HepG2 (cell line): ENCODE results near the gene BAHCC1. TPM values are rescaled to one million over a fixed set of nuclear protein-coding genes. Genes with fewer than 3 reads are reported as not detected.

ENCODE experiments used
- DMAP1 ChIP-seq: IDR thresholded peaks from 2 replicates; pipeline ENCODE4 v1.6.1; 2016
- MATR3 ChIP-seq: sonication (generic); formaldehyde crosslinking; IDR thresholded peaks from 2 replicates; pipeline ENCODE4 v1.4.0; 2020; ENCODE audit warnings: missing genetic modification reagents
- NCOR1 ChIP-seq: fragments of 200-600 bp; sonication (generic); IDR thresholded peaks from 2 replicates; pipeline ENCODE4 v1.7.0; 2017; ENCODE audit warnings: antibody characterized with exemption, low read length, borderline replicate concordance
- NR1H2 ChIP-seq: sonication (generic); formaldehyde crosslinking; IDR thresholded peaks from 2 replicates; pipeline ENCODE4 v1.8.1; 2022; ENCODE audit warnings: low read depth, missing genetic modification reagents, borderline replicate concordance
- POLR2AphosphoS5 ChIP-seq: IDR thresholded peaks from 2 replicates; pipeline ENCODE4 v1.6.1; 2012; ENCODE audit warnings: low read depth, low read length
- RFX1 ChIP-seq: fragments of 450-650 bp; IDR thresholded peaks from 2 replicates; pipeline ENCODE4 v1.6.1; 2017
- ZNF720 ChIP-seq: sonication (generic); formaldehyde crosslinking; IDR thresholded peaks from 2 replicates; pipeline ENCODE4 v1.4.0; 2020; ENCODE audit warnings: missing genetic modification reagents
- ZNF724P ChIP-seq: sonication (generic); formaldehyde crosslinking; IDR thresholded peaks from 2 replicates; pipeline ENCODE4 v1.8.0; 2022; ENCODE audit warnings: missing genetic modification reagents, borderline replicate concordance
- polyA plus RNA-seq, 8 experiments: library from polyadenylated mRNA; depleted of rRNA in 3 of 8; stranded (reverse) in 7 of 8; unstranded in 1 of 8; fragments of >200 nt; fragmentation: Illumina TruSeq in 4 of 8; extraction: Trizol in 4 of 8; gene quantifications; 2 replicates each; pipeline versions ENCODE4 v1.2.1 to v1.2.3, GENCODE V29; 2011 to 2016; ENCODE audit warnings: low read depth in 4 of 8, missing spikeins in 1 of 8, mixed read lengths in 1 of 8; ENCODE audit not compliant: insufficient read depth in 1 of 8
- total RNA-seq, 5 experiments: library from RNA; depleted of rRNA; stranded (reverse); fragments of >200 nt; fragmentation: Illumina TruSeq; extraction: Trizol; gene quantifications; 2 replicates each; pipeline ENCODE4 v1.2.3, GENCODE V29; 2016; ENCODE audit warnings: low read depth in 1 of 5
- TF ChIP-seq, protein P1 (sequence below): sonication (generic); formaldehyde crosslinking; IDR thresholded peaks from 2 replicates; pipeline ENCODE4 v1.4.0; 2020; ENCODE audit warnings: missing genetic modification reagents
- TF ChIP-seq, protein P2 (sequence below): sonication (generic); formaldehyde crosslinking; IDR thresholded peaks from 2 replicates; pipeline ENCODE4 v1.4.0; 2020; ENCODE audit warnings: missing genetic modification reagents, borderline replicate concordance
- TF ChIP-seq, protein P3 (sequence below): sonication (generic); formaldehyde crosslinking; IDR thresholded peaks from 2 replicates; pipeline ENCODE4 v1.4.0; 2020; ENCODE audit warnings: missing genetic modification reagents
- TF ChIP-seq, protein P4 (sequence below): sonication (generic); formaldehyde crosslinking; IDR thresholded peaks from 2 replicates; pipeline ENCODE4 v1.9.0; 2021; ENCODE audit warnings: missing genetic modification reagents, mild to moderate bottlenecking, borderline replicate concordance

BAHCC1 gene
- total and polyA plus RNA-seq, 2 of the 13 experiments (the other 11 are each of a cell fraction or from before 2014, with no cell fraction given): 1.4 to 1.7 TPM

DNA sequence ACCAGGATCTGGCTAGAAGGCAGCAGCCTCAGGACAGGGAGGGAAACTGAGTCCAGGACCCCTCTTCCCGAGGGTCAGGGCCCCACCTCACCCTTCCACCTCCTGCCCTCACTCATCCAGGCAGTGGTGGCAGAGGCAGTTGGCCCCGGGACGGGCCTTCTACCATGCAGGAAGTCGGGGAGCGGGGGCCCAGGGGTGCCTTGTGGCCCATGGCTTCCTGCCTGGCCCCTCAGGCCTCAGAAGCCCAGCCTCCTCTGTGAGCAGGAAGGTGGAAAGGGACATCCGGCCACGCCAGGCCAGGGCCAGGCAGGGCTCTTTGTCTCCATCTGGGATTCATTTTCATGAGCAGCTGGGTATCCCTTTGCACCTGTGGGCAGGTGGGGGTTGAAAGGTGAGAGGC is 58.5 kb downstream of the BAHCC1 start (continued):
- TF ChIP-seq, protein P1, sequence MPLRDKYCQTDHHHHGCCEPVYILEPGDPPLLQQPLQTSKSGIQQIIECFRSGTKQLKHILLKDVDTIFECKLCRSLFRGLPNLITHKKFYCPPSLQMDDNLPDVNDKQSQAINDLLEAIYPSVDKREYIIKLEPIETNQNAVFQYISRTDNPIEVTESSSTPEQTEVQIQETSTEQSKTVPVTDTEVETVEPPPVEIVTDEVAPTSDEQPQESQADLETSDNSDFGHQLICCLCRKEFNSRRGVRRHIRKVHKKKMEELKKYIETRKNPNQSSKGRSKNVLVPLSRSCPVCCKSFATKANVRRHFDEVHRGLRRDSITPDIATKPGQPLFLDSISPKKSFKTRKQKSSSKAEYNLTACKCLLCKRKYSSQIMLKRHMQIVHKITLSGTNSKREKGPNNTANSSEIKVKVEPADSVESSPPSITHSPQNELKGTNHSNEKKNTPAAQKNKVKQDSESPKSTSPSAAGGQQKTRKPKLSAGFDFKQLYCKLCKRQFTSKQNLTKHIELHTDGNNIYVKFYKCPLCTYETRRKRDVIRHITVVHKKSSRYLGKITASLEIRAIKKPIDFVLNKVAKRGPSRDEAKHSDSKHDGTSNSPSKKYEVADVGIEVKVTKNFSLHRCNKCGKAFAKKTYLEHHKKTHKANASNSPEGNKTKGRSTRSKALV (CRISPR knock-in tag): no peak
- TF ChIP-seq NR1H2 (CRISPR knock-in tag) (no peak), DMAP1 (no peak), RFX1 (no peak), POLR2AphosphoS5 (no peak), ZNF724P (CRISPR knock-in tag) (no peak), ZNF720 (CRISPR knock-in tag) (no peak), NCOR1 (no peak), MATR3 (no peak)
- TF ChIP-seq, protein P2, sequence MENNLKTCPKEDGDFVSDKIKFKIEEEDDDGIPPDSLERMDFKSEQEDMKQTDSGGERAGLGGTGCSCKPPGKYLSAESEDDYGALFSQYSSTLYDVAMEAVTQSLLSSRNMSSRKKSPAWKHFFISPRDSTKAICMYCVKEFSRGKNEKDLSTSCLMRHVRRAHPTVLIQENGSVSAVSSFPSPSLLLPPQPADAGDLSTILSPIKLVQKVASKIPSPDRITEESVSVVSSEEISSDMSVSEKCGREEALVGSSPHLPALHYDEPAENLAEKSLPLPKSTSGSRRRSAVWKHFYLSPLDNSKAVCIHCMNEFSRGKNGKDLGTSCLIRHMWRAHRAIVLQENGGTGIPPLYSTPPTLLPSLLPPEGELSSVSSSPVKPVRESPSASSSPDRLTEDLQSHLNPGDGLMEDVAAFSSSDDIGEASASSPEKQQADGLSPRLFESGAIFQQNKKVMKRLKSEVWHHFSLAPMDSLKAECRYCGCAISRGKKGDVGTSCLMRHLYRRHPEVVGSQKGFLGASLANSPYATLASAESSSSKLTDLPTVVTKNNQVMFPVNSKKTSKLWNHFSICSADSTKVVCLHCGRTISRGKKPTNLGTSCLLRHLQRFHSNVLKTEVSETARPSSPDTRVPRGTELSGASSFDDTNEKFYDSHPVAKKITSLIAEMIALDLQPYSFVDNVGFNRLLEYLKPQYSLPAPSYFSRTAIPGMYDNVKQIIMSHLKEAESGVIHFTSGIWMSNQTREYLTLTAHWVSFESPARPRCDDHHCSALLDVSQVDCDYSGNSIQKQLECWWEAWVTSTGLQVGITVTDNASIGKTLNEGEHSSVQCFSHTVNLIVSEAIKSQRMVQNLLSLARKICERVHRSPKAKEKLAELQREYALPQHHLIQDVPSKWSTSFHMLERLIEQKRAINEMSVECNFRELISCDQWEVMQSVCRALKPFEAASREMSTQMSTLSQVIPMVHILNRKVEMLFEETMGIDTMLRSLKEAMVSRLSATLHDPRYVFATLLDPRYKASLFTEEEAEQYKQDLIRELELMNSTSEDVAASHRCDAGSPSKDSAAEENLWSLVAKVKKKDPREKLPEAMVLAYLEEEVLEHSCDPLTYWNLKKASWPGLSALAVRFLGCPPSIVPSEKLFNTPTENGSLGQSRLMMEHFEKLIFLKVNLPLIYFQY: no peak
- TF ChIP-seq, protein P3, sequence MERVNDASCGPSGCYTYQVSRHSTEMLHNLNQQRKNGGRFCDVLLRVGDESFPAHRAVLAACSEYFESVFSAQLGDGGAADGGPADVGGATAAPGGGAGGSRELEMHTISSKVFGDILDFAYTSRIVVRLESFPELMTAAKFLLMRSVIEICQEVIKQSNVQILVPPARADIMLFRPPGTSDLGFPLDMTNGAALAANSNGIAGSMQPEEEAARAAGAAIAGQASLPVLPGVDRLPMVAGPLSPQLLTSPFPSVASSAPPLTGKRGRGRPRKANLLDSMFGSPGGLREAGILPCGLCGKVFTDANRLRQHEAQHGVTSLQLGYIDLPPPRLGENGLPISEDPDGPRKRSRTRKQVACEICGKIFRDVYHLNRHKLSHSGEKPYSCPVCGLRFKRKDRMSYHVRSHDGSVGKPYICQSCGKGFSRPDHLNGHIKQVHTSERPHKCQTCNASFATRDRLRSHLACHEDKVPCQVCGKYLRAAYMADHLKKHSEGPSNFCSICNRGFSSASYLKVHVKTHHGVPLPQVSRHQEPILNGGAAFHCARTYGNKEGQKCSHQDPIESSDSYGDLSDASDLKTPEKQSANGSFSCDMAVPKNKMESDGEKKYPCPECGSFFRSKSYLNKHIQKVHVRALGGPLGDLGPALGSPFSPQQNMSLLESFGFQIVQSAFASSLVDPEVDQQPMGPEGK (CRISPR knock-in tag): no peak
- TF ChIP-seq, protein P4, sequence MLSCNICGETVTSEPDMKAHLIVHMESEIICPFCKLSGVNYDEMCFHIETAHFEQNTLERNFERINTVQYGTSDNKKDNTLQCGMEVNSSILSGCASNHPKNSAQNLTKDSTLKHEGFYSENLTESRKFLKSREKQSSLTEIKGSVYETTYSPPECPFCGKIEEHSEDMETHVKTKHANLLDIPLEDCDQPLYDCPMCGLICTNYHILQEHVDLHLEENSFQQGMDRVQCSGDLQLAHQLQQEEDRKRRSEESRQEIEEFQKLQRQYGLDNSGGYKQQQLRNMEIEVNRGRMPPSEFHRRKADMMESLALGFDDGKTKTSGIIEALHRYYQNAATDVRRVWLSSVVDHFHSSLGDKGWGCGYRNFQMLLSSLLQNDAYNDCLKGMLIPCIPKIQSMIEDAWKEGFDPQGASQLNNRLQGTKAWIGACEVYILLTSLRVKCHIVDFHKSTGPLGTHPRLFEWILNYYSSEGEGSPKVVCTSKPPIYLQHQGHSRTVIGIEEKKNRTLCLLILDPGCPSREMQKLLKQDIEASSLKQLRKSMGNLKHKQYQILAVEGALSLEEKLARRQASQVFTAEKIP (CRISPR knock-in tag): no peak
